GM20431 (cell line): Measurements from ENCODE around the gene TNXB.
"Not testable (repeated sequence)": the region's sequence is repeated elsewhere in the genome, so short reads cannot be mapped to it uniquely, and the experiment has no call there.

Experiments used
- in situ Hi-C: fragments of 300-500 bp; cut with MseI, MboI; formaldehyde crosslinking; loops from one replicate; pipeline ENCODE4 v1.15.0; 2020; ENCODE audit warnings: low sequenced_read_pairs; ENCODE audit not compliant: unreplicated experiment

Gene TNXB

DNA sequence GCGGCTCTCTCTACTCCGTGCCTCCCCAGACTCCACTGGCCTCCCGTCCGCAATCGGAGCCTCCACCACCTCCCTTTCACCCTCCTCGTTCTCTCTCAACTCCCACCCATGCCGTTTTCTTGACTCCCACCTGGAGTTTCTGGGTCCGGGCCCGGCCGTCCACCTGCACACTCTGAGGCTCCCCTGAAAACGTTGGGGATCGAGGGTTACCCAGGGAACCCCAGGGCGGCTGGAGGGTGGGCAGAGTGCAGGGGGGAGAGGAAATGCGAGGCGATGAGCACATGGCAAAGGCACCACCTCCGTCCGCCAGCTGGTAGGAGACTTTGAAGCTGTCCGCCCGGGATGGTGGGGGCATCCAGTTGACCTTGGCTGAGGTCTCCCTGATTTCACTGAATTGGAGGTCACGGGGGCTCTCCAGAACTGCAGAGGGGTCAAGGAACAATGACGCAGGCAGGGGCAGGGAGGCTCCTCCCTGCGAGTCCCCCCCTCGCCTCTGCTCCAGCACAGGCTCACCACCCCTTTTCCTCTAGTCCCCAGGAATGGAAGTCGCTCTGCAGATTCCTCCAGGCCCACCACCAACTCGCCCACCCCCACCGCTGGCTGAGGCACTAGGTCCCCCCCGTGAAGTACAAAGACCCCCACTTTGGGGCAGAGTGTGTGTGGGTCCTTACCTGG, 98.1 kb downstream of the TNXB start:
- in situ Hi-C loops, result not testable (repeated sequence)

- in situ Hi-C loops, result not testable (repeated sequence)
These were observed 99.6 kb downstream of the TNXB start for GRCh38 chr6:32009537-32009936.

GRCh38 chr6:32008616-32009015, 100.5 kb downstream of the TNXB start:
- in situ Hi-C loops, result not testable (repeated sequence)

DNA sequence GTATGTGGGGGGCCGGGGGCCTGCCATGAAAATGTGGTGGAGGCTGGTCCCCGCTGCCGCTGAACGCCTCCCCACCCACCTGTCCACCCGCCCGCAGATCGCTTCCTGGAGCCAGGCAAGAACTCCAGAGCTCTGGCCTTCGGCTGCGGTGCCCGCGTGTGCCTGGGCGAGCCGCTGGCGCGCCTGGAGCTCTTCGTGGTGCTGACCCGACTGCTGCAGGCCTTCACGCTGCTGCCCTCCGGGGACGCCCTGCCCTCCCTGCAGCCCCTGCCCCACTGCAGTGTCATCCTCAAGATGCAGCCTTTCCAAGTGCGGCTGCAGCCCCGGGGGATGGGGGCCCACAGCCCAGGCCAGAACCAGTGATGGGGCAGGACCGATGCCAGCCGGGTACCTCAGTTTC, 101.1 kb downstream of the TNXB start:
- in situ Hi-C loops, result not testable (repeated sequence)

GRCh38 chr6:32007086-32007485, 102.1 kb downstream of the TNXB start:
- in situ Hi-C loops, result not testable (repeated sequence)

DNA sequence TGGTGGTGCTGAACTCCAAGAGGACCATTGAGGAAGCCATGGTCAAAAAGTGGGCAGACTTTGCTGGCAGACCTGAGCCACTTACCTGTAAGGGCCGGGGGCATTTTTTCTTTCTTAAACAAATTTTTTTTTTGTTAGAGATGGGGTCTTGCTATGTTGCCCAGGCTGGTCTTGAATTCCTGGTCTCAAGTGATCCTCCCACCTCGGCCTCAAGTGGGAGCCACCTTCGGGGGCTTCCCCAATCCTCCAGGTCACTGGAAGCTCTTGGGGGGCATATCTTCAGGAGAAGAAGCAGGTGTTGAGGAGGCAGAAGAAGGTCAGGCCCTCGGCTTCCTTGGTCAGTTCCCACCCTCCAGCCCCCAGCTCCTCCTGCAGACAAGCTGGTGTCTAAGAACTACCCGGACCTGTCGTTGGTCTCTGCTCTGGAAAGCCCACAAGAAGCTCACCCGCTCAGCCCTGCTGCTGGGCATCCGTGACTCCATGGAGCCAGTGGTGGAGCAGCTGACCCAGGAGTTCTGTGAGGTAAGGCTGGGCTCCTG, 103.1 kb downstream of the TNXB start:
- in situ Hi-C loops, result not testable (repeated sequence)

- in situ Hi-C loops, result not testable (repeated sequence)
These were observed 103.6 kb downstream of the TNXB start for GRCh38 chr6:32005538-32005880.

DNA sequence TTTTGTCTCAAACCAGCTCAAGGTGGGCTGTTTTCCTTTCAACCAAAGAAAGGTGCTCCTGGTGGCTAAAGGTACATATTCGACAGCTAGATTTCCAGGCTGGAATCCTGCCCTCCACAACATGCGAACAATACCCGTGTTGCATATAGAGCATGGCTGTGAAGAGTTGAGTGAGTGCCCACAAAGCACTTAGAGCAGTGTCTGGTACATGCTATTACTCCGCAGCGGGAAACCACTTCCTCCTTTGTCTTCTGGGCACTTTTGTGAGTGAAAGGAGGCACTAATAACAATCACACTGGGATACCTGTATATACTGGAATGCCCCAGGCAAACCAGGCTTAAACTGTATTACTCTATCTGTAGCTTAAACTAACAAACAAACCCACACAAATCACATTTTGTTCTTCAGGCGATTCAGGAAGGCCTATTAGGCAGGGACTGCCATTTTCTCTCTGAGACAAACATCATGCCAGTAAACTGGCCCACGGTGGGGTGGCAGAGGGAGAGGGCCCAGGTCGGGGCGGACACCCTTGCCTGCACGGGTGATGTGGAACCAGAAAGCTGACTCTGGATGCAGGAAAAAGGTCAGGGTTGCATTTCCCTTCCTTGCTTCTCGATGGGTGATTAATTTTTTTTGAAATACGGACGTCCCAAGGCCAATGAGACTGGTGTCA, 104.1 kb downstream of the TNXB start:
- in situ Hi-C loops, result not testable (repeated sequence)

DNA sequence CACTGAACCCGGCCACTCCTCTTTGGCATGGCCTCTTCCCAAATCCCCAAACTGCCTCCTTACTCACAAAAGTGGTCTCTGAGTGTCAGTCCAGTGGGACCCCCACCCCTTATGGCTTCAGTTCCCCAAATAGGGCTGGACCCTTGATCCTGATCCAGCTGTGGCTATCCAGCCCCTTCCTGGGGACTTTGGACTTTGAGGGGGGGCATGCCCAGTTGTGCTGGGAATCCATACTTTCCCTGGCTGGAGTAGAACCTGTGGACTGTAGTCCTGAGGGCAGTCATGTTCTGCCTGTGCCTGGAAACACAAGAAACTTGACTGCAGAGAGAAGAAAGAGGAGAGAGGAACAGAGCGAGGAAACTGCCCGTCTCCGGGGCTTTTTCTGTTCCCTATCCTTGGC, 104.7 kb downstream of the TNXB start:
- in situ Hi-C loops, result not testable (repeated sequence)

DNA sequence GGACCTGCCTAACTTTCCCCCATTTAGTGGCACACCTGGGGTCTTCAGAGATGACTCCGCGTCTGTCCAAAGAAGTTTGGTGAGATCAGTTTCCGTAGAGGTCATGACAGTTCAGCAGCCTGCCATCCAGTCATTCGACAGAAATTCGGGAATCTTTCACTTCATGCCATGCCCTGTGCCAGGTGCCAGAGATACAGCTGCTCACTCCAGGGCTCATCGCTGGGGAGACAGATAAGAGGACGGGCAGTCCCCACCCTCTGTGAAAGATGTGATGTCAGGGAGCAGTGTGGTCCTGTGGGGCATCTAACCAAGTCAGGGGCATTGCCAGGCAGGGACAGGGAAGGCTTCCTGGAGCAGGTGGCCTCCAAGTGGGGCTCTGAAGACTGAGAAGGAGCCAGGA, 105.8 kb downstream of the TNXB start:
- in situ Hi-C loops, result not testable (repeated sequence)

DNA sequence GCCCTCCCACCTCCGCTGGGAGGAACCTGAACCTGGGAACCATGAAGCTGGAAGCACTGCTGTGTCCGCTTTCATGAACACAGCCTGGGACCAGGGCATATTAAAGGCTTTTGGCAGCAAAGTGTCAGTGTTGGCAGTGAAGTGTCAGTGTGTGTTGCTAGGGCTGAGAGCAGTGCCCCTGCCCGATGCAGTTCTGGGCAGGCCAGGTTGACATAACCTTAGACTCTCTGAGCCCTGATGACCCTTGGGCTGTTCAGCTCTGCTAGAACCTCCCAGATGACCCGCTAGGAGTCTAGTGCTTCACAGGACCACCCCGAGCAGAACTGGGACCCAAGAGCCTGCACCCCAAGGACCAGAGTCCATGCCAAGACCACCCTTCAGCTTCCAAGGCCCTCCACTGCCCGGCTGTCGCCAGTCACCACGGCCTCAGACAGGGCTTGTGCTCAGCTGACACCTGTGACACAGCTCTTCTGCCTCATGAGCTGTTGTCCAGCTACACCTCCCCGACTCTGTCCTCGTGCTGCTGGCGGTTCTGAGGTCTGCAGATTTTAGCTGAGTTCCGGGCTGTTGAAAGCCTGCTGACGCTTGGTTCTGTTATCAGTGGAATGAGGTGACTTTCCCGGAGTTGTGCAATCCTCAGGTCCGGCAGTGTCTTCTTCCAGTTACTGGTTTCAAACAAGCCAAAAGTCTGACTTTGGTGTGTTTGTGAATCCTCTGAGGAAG, 106.4 kb downstream of the TNXB start:
- in situ Hi-C loops, result not testable (repeated sequence)

- in situ Hi-C loops, result not testable (repeated sequence)
These were observed 112.8 kb downstream of the TNXB start for GRCh38 chr6:31996385-31996784.

DNA sequence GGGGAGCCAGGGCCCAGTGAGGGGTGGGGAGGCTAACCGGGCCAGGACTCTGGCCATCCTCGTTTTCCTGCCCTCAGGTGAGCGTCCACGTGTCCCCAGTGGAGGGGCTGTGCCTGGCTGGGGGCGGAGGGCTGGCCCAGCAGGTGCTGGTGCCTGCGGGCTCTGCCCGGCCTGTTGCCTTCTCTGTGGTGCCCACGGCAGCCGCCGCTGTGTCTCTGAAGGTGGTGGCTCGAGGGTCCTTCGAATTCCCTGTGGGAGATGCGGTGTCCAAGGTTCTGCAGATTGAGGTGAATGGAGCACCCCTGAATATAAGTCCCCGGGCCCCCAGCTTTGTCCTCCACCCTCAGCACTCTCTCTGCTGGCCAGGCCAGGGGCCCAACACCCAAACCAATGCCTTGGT, 114.7 kb downstream of the TNXB start:
- in situ Hi-C loops, result not testable (repeated sequence)
